CD14-positive monocyte (primary cell): ENCODE measurements around the gene OSBPL6. TPM values are rescaled to one million over a fixed set of nuclear protein-coding genes. Genes with fewer than 3 reads are reported as not detected.

Experiments used
- DNase-seq, 3 donors: peaks; one replicate each; pipeline ENCODE4 v3.0.0-alpha.2; 2011 to 2022
- H2AFZ ChIP-seq: 2 replicates; pipeline ENCODE4 v1.6.0; 2012; ENCODE audit warnings: mild to moderate bottlenecking, low read depth, low read length, inconsistent platforms; ENCODE audit not compliant: insufficient read depth, poor library complexity, severe bottlenecking
- H3K27ac ChIP-seq, 2 donors: 1 replicate in 1 of 2; 2 replicates in 1 of 2; pipeline ENCODE4 v1.5.1; 2012 to 2013; ENCODE audit warnings: low read length in 2 of 2, control low read depth in 1 of 2, inconsistent platforms in 1 of 2, low read depth in 1 of 2, mild to moderate bottlenecking in 1 of 2
- H3K27me3 ChIP-seq, 2 donors: one replicate each; pipeline versions ENCODE4 v1.6.0 to v1.6.1; 2011 to 2013; ENCODE audit warnings: low read length in 2 of 2; ENCODE audit not compliant: control insufficient read depth in 2 of 2, insufficient read depth in 2 of 2
- H3K36me3 ChIP-seq, 2 donors: replicated peaks in 1 of 2; 1 replicate in 1 of 2; 2 replicates in 1 of 2; pipeline versions ENCODE4 v1.5.1 to v1.6.1; 2012 to 2013; ENCODE audit warnings: low read length in 2 of 2, control low read depth in 1 of 2, inconsistent platforms in 1 of 2, mild to moderate bottlenecking in 1 of 2; ENCODE audit not compliant: insufficient read depth in 2 of 2, control insufficient read depth in 1 of 2
- H3K4me1 ChIP-seq, 2 donors: 1 replicate in 1 of 2; 2 replicates in 1 of 2; pipeline versions ENCODE4 v1.5.1 to v1.6.1; 2012 to 2013; ENCODE audit warnings: low read length in 2 of 2, control low read depth in 1 of 2, inconsistent platforms in 1 of 2, mild to moderate bottlenecking in 1 of 2, moderate library complexity in 1 of 2; ENCODE audit not compliant: insufficient read depth in 2 of 2, control insufficient read depth in 1 of 2
- H3K4me2 ChIP-seq: replicated peaks from 2 replicates; pipeline ENCODE3; 2012; ENCODE audit warnings: low read length, moderate library complexity, mild to moderate bottlenecking; ENCODE audit not compliant: poor library complexity, severe bottlenecking; ENCODE audit errors: extremely low read depth
- H3K4me3 ChIP-seq, 3 experiments: fragments of 200-600 bp in 1 of 3; sonication (generic) in 1 of 3; replicated peaks in 1 of 3; 1 replicate in 2 of 3; 2 replicates in 1 of 3; pipeline ENCODE4 v1.5.1; 2011 to 2013; ENCODE audit warnings: low read length in 3 of 3, mild to moderate bottlenecking in 3 of 3, control low read depth in 2 of 3, low read depth in 2 of 3, inconsistent platforms in 1 of 3, moderate library complexity in 1 of 3
- H3K79me2 ChIP-seq: 2 replicates; pipeline ENCODE4 v1.6.0; 2012; ENCODE audit warnings: mild to moderate bottlenecking, control low read depth, inconsistent platforms, low read length, moderate library complexity; ENCODE audit not compliant: insufficient read depth
- H3K9ac ChIP-seq: 2 replicates; pipeline ENCODE4 v1.6.0; 2017; ENCODE audit warnings: low read length, mild to moderate bottlenecking; ENCODE audit not compliant: insufficient read depth, poor library complexity, severe bottlenecking
- H3K9me3 ChIP-seq, 2 donors: replicated peaks in 1 of 2; 1 replicate in 1 of 2; 2 replicates in 1 of 2; pipeline versions ENCODE4 v1.5.1 to v1.6.1; 2012 to 2013; ENCODE audit warnings: low read length in 2 of 2, control low read depth in 1 of 2; ENCODE audit not compliant: control insufficient read depth in 1 of 2, insufficient read depth in 1 of 2
- H4K20me1 ChIP-seq: 2 replicates; pipeline ENCODE4 v1.6.0; 2012; ENCODE audit warnings: mild to moderate bottlenecking, low read length, control low read depth, moderate library complexity; ENCODE audit not compliant: insufficient read depth
- H3K27ac Mint-ChIP-seq, 7 donors: one replicate each; pipeline ENCODE4 v1.8.0; 2020; ENCODE audit warnings: mild to moderate bottlenecking in 7 of 7, mixed read lengths in 7 of 7, moderate library complexity in 6 of 7, inconsistent platforms in 2 of 7
- H3K27me3 Mint-ChIP-seq, 3 donors: one replicate each; pipeline ENCODE4 v1.8.0; 2021 to 2022; ENCODE audit warnings: low read depth in 3 of 3, mild to moderate bottlenecking in 3 of 3, mixed read lengths in 3 of 3, moderate library complexity in 3 of 3, inconsistent platforms in 1 of 3
- H3K36me3 Mint-ChIP-seq, 2 donors: one replicate each; pipeline ENCODE4 v1.8.0; 2020; ENCODE audit warnings: mixed read lengths in 2 of 2, inconsistent platforms in 1 of 2, mild to moderate bottlenecking in 1 of 2
- H3K4me1 Mint-ChIP-seq: one replicate; pipeline ENCODE4 v1.8.0; 2020; ENCODE audit warnings: mild to moderate bottlenecking, mixed read lengths
- H3K4me3 Mint-ChIP-seq, 2 donors: one replicate each; pipeline ENCODE4 v1.8.0; 2020; ENCODE audit warnings: mild to moderate bottlenecking in 2 of 2, mixed read lengths in 2 of 2, moderate library complexity in 1 of 2
- H3K9me3 Mint-ChIP-seq, 7 donors: one replicate each; pipeline ENCODE4 v1.8.0; 2020 to 2022; ENCODE audit warnings: mixed read lengths in 7 of 7, mild to moderate bottlenecking in 6 of 7, moderate library complexity in 6 of 7, inconsistent platforms in 2 of 7
- CTCF ChIP-seq: fragments of 200-600 bp; IDR thresholded peaks from one replicate; pipeline ENCODE4 v1.8.0; 2022; ENCODE audit warnings: antibody characterized with exemption, mild to moderate bottlenecking
- WGBS: methylation state at CpG from one replicate; pipeline ENCODE4 v1.1.5; 2013; ENCODE audit warnings: missing lambda C conversion rate; ENCODE audit not compliant: insufficient coverage; 5-methylcytosine and 5-hydroxymethylcytosine counted together
- intact Hi-C, 2 donors: fragments of 100-400 bp; cut with micrococcal nuclease; formaldehyde crosslinking; loops; one replicate each; pipeline versions ENCODE4 v1.15.0 to v1.15.1; 2023
- polyA plus RNA-seq, 3 donors: library from polyadenylated mRNA; depleted of rRNA in 1 of 3; unstranded in 2 of 3; stranded (reverse) in 1 of 3; fragments of 300-500 nt in 2 of 3; fragments of >200 nt in 1 of 3; fragmentation: Illumina TruSeq in 2 of 3; gene quantifications; 1 replicate in 2 of 3; 2 replicates in 1 of 3; pipeline ENCODE4 v1.2.3, GENCODE V29; 2012 to 2021

The OSBPL6 gene
- polyA plus RNA-seq, 3 donors = not detected

GRCh38 chr2:178333851-178334250 lies 139.5 kb downstream of the OSBPL6 start:
- Mint-ChIP-seq H3K9me3 (peaks cover 0 to 2% (median 0%) of the 10 kb centered on the region in 7 donors), H3K36me3 (no peaks in the 10 kb centered on the region), H3K27ac (no peak overlapping the region), H3K27me3 (peaks cover 0 to 3% (median 2%) of the 10 kb centered on the region in 3 donors), H3K4me1 (no peaks in the 10 kb centered on the region), H3K4me3 (no peak overlapping the region)
- no peaks in the 10 kb centered on the region for H4K20me1 ChIP-seq
- no peaks in the 10 kb centered on the region for H3K79me2 ChIP-seq
- intact Hi-C loops = no loop called here
- DNase-seq = no peak
- no peaks in the 10 kb centered on the region for H3K4me1 ChIP-seq
- no peak for TF ChIP-seq CTCF
- H3K4me2 ChIP-seq = no peak overlapping the region
- no peak overlapping the region for H3K9ac ChIP-seq
- H3K27me3 ChIP-seq = no peaks in the 10 kb centered on the region
- 73% methylated on average over 1 of the region's 3 CpGs for WGBS
- no peak overlapping the region for H2AFZ ChIP-seq
- H3K36me3 ChIP-seq = no peaks in the 10 kb centered on the region
- H3K27ac ChIP-seq = no peak overlapping the region
- no peaks in the 10 kb centered on the region for H3K9me3 ChIP-seq
- H3K4me3 ChIP-seq = no peak overlapping the region

GRCh38 chr2:178335230-178335629 lies 140.9 kb downstream of the OSBPL6 start:
- Histone ChIP-seq H2AFZ (no peak overlapping the region), H3K4me1 (no peaks in the 10 kb centered on the region), H4K20me1 (no peaks in the 10 kb centered on the region), H3K9me3 (no peaks in the 10 kb centered on the region), H3K4me3 (no peak overlapping the region), H3K79me2 (no peaks in the 10 kb centered on the region), H3K9ac (no peak overlapping the region), H3K27me3 (no peaks in the 10 kb centered on the region), H3K36me3 (no peaks in the 10 kb centered on the region), H3K4me2 (no peak overlapping the region), H3K27ac (no peak overlapping the region)
- no peak for TF ChIP-seq CTCF
- no peaks in the 10 kb centered on the region for H3K4me1 Mint-ChIP-seq
- H3K27me3 Mint-ChIP-seq = peaks cover 0 to 3% (median 2%) of the 10 kb centered on the region in 3 donors
- no peak for DNase-seq
- no peak overlapping the region for H3K4me3 Mint-ChIP-seq
- intact Hi-C loops = no loop called here
- H3K9me3 Mint-ChIP-seq = peaks cover 0 to 2% (median 0%) of the 10 kb centered on the region in 7 donors
- no peak overlapping the region for H3K27ac Mint-ChIP-seq
- no peaks in the 10 kb centered on the region for H3K36me3 Mint-ChIP-seq
